ENCODE measurements around the gene MTA1. TPM values are rescaled to one million over a fixed set of nuclear protein-coding genes. Genes with fewer than 3 reads are reported as not detected.
A peak's percentile ranks its signal among the peaks of the same experiment; 100 is the strongest.

MTA1 gene
- total and polyA plus RNA-seq, 2 donors (not counting 1 experiment from before 2014, with no cell fraction given), result 137 to 147 TPM

DNA sequence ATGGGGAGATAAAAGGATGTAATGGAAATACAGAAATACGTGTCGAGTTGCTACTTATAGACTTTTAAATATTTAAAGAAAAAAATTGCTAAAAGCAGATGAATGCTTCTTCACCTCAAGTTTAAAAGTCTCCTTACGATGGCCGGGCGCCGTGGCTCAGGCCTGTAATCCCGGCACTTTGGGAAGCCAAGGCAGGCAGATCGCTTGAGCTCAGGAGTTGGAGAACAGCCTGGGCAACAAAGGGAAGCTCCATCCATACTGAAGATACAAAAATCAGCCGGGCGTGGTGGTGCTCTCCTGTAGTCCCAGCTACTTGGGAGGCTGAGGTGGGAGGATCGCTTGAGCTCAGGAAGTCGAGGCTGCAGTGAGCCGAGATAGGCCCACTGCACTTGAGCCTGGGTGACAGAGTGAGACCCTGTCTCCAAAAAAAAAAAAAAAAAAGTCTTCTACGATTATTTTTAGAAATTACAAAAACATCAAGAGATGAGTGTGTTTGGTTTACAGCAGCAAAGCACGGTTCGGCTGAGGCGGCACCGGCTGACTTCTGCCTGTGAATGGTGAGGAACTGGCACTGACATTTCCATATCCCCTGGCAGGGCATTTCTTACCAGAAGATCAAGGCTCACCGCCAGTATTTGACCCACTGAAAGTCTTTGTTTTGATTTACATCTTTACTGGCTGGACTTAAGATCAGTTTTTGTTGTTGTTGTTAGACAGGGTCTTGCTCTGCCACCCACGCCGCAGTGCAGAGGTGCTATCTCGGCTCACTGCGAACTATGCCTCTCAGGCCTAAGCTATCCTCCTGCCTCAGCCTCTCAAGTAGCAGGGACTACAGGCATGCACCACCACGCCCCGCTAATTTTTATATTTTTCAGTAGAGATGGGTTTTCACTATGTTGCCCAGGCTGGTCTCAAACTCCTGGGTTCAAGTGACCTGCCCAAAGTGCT, 3.9 kb upstream of the MTA1 start:
- Histone ChIP-seq H3K27me3 (replicated peaks in 1 of 4; ENCODE audit: control extremely low read depth in 1 of 4, control insufficient read depth in 3 of 4, insufficient read depth in 4 of 4, low read length in 3 of 4) (peaks cover 0 to 36% (median 15%) of the 10 kb centered on the region in 4 experiments), H3K79me2 (ENCODE audit: control insufficient read depth, insufficient read depth, low read length) (peaks cover 11% of the 10 kb centered on the region), H3K9me3 (ENCODE audit: control extremely low read depth in 1 of 3, control insufficient read depth in 2 of 3, insufficient read depth in 1 of 3, low read length in 2 of 3) (peaks cover 0 to 7% (median 0%) of the 10 kb centered on the region in 3 donors), H3K4me3 (ENCODE audit: control extremely low read depth in 1 of 5, extremely low read depth in 1 of 5, insufficient read depth in 1 of 5, low read depth in 2 of 5, low read length in 4 of 5) (peak overlapping the region in 3 of 5 experiments; percentile 49 to 71 (median 57)), H3K9ac (ENCODE audit: low read length) (peak overlapping the region; percentile 60), H3K4me1 (ENCODE audit: control insufficient read depth in 2 of 2, insufficient read depth in 2 of 2, low read length in 2 of 2) (peaks cover 32 to 36% of the 10 kb centered on the region in 2 donors), H2AFZ (ENCODE audit: insufficient read depth, low read depth, low read length, poor library complexity, severe bottlenecking) (peak overlapping the region; percentile 74), H3K4me2 (replicated peaks; ENCODE audit: low read depth, low read length, poor library complexity, severe bottlenecking) (peak overlapping the region; percentile 83), H4K20me1 (ENCODE audit: control insufficient read depth, insufficient read depth, low read length, poor library complexity, severe bottlenecking) (peaks cover 11% of the 10 kb centered on the region), H3K27ac (ENCODE audit: low read length in 2 of 2) (no peak overlapping the region), H3K36me3 (replicated peaks in 1 of 2; ENCODE audit: control extremely low read depth in 1 of 2, control insufficient read depth in 1 of 2, extremely low read depth in 1 of 2, insufficient read depth in 2 of 2, low read length in 1 of 2) (no peaks in the 10 kb centered on the region)
- Mint-ChIP-seq H3K4me3 (peak overlapping the region; percentile 83), H3K27ac (no peak overlapping the region), H3K27me3 (peaks cover 11% of the 10 kb centered on the region), H3K9me3 (ENCODE audit: insufficient read depth) (no peaks in the 10 kb centered on the region), H3K4me1 (peaks cover 27% of the 10 kb centered on the region)
- intact Hi-C loops (cut with micrococcal nuclease), result loop anchor here (1.0 to 2.0 kb wide), 3 partner anchors 17 to 75 kb away; partner anchors contain the start of genes TEDC1 and TEX22
- 95% methylated on average over 13 of the region's 25 CpGs for WGBS (ENCODE audit: insufficient coverage)
- ATAC-seq (ENCODE audit: low read depth), result no peak
- DNase-seq, result no peak
- ChIA-PET POLR2A (interaction anchor here (0.7 kb wide), 1 partner anchor 108 kb away, joined by 10 read pairs; no protein-coding TSS in a partner anchor), CTCF (interaction anchor here (1.1 to 1.7 kb wide), 3 partner anchors 12 to 74 kb away, joined by 3 to 8 read pairs (median 5); no protein-coding TSS in a partner anchor)
- TF ChIP-seq EZH2 (IDR thresholded peaks at IDR 0.05; ENCODE audit: borderline replicate concordance, insufficient read depth, low read depth, low read length, poor library complexity, severe bottlenecking) (no peak), CTCF (IDR thresholded peaks at IDR 0.05) (no peak)
